Stimulated activated CD8-positive, alpha-beta memory T cell treated with anti-CD3 and anti-CD28 coated beads, Interleukin-12 subunit alpha, Interleukin-12 subunit beta, amount 100 ng/mL, for 24 hours (primary cell): ENCODE results near the gene LAD1.

Experiments used
- DNase-seq: peaks from one replicate; pipeline ENCODE4 v3.0.0-alpha.2; 2020; ENCODE audit errors: extremely low read depth

The LAD1 gene

GRCh38 chr1:201363467-201363866, 35.7 kb downstream of the LAD1 start:
- DNase-seq = no peak

GRCh38 chr1:201362906-201363305, 36.2 kb downstream of the LAD1 start:
- DNase-seq = no peak

- DNase-seq = no peak
Measured at GRCh38 chr1:201361652-201362504, 37.2 kb downstream of the LAD1 start.

GRCh38 chr1:201360901-201361651, 38.0 kb downstream of the LAD1 start:
- DNase-seq = no peak

GRCh38 chr1:201360486-201360885, 38.6 kb downstream of the LAD1 start:
- no peak for DNase-seq

GRCh38 chr1:201359873-201360210, 39.3 kb downstream of the LAD1 start:
- no peak for DNase-seq

GRCh38 chr1:201359031-201359872, 39.9 kb downstream of the LAD1 start:
- no peak for DNase-seq

GRCh38 chr1:201358596-201358995, 40.5 kb downstream of the LAD1 start:
- no peak for DNase-seq

- DNase-seq = no peak
Measured at GRCh38 chr1:201357636-201358348, 41.3 kb downstream of the LAD1 start.

- no peak for DNase-seq
Measured at GRCh38 chr1:201357211-201357610, 41.9 kb downstream of the LAD1 start.

- no peak for DNase-seq
Measured at GRCh38 chr1:201356701-201357100, 42.4 kb downstream of the LAD1 start.

GRCh38 chr1:201356236-201356635, 42.9 kb downstream of the LAD1 start:
- no peak for DNase-seq

GRCh38 chr1:201355471-201355870, 43.7 kb downstream of the LAD1 start:
- DNase-seq = no peak

GRCh38 chr1:201354901-201355295, 44.2 kb downstream of the LAD1 start:
- no peak for DNase-seq

- no peak for DNase-seq
Measured at GRCh38 chr1:201354151-201354900, 44.8 kb downstream of the LAD1 start.

- DNase-seq = no peak
Measured at GRCh38 chr1:201353186-201353940, 45.8 kb downstream of the LAD1 start.

- DNase-seq = no peak
Measured at GRCh38 chr1:201351617-201352016, 47.5 kb downstream of the LAD1 start.

GRCh38 chr1:201350884-201351283, 48.2 kb downstream of the LAD1 start:
- DNase-seq = no peak

- no peak for DNase-seq
Measured at GRCh38 chr1:201350361-201350725, 48.8 kb downstream of the LAD1 start.

GRCh38 chr1:201349092-201349491, 50.0 kb downstream of the LAD1 start:
- DNase-seq = no peak
